GM18873 (cell line): ENCODE measurements around the gene POM121C.
"Not testable (repeated sequence)": the region's sequence is repeated elsewhere in the genome, so short reads cannot be mapped to it uniquely, and the experiment has no call there.

Experiments used
- ATAC-seq: cut with Tn5 transposase; IDR thresholded peaks from one replicate; pipeline ENCODE4 v1.9.1; 2021; ENCODE audit warnings: mild to moderate bottlenecking, moderate library complexity, moderate number of reproducible peaks; ENCODE audit not compliant: unreplicated experiment, low FRiP score

POM121C gene

GRCh38 chr7:75485979-75486643 is at the start of gene POM121C:
Gene POM121C (minus strand): TSS chr7:75486299. CDS start chr7:75441496, 44,803 bp downstream.
- peak; percentile 97 for ATAC-seq

- peak; percentile 67 for ATAC-seq
Measured at GRCh38 chr7:75534727-75535307, 48.7 kb upstream of the POM121C start.

- ATAC-seq: no peak
Measured at GRCh38 chr7:75533926-75534325, 47.8 kb upstream of the POM121C start.

- ATAC-seq: no peak
Measured at GRCh38 chr7:75532639-75533038, 46.5 kb upstream of the POM121C start.

- no peak for ATAC-seq
Measured at GRCh38 chr7:75531359-75531821, 45.3 kb upstream of the POM121C start.

- ATAC-seq: not testable (repeated sequence)
Measured at GRCh38 chr7:75527224-75527722, 41.2 kb upstream of the POM121C start.

GRCh38 chr7:75521727-75522126 is 35.6 kb upstream of the POM121C start:
- ATAC-seq: not testable (repeated sequence)

- ATAC-seq: not testable (repeated sequence)
Measured at GRCh38 chr7:75518842-75519241, 32.7 kb upstream of the POM121C start.

GRCh38 chr7:75509033-75509432 is 22.9 kb upstream of the POM121C start:
- ATAC-seq: not testable (repeated sequence)

GRCh38 chr7:75492020-75492419 is 5.9 kb upstream of the POM121C start, which contains the start of gene SPDYE5:
Gene SPDYE5 (plus strand): TSS chr7:75492320. CDS start chr7:75494048, 1,728 bp downstream.
- not testable (repeated sequence) for ATAC-seq

GRCh38 chr7:75485355-75485978 is 632 bp downstream of the POM121C start:
- not testable (repeated sequence) for ATAC-seq

- ATAC-seq: not testable (repeated sequence)
Measured at GRCh38 chr7:75480313-75480712, 5.8 kb downstream of the POM121C start.

- ATAC-seq: not testable (repeated sequence)
Measured at GRCh38 chr7:75477457-75477856, 8.6 kb downstream of the POM121C start.

GRCh38 chr7:75470166-75470565 is 15.9 kb downstream of the POM121C start:
- ATAC-seq: not testable (repeated sequence)

GRCh38 chr7:75460541-75460940 is 25.6 kb downstream of the POM121C start:
- not testable (repeated sequence) for ATAC-seq

- ATAC-seq: not testable (repeated sequence)
Measured at GRCh38 chr7:75458034-75458433, 28.1 kb downstream of the POM121C start.

- ATAC-seq: not testable (repeated sequence)
Measured at GRCh38 chr7:75456403-75456802, 29.7 kb downstream of the POM121C start.

- peak; percentile 63 for ATAC-seq
Measured at GRCh38 chr7:75452494-75452955, 33.6 kb downstream of the POM121C start.

- not testable (repeated sequence) for ATAC-seq
Measured at GRCh38 chr7:75449946-75450345, 36.2 kb downstream of the POM121C start.

GRCh38 chr7:75442465-75443111 is 43.5 kb downstream of the POM121C start:
- ATAC-seq: peak; percentile 60
